Subcutaneous adipose tissue (tissue), 4 donors: ENCODE results near the gene IGHMBP2. TPM values are rescaled to one million over a fixed set of nuclear protein-coding genes. Genes with fewer than 3 reads are reported as not detected.

ENCODE experiments used
- total RNA-seq, 4 donors: library from RNA; depleted of rRNA; stranded (reverse); fragments of >200 nt; gene quantifications; one replicate each; pipeline ENCODE4 v1.1.0, GENCODE V29; 2016
- TF ChIP-seq, protein P1 (sequence below): fragments of 450-650 bp; IDR thresholded peaks from one replicate; pipeline ENCODE4 v1.5.1; 2016; ENCODE audit warnings: low read depth, mild to moderate bottlenecking, control low read depth, antibody characterized with exemption, moderate library complexity

IGHMBP2 gene
- total RNA-seq, 4 donors from 2014 or later: 7.0 to 21.9 (median 11.4) TPM

DNA sequence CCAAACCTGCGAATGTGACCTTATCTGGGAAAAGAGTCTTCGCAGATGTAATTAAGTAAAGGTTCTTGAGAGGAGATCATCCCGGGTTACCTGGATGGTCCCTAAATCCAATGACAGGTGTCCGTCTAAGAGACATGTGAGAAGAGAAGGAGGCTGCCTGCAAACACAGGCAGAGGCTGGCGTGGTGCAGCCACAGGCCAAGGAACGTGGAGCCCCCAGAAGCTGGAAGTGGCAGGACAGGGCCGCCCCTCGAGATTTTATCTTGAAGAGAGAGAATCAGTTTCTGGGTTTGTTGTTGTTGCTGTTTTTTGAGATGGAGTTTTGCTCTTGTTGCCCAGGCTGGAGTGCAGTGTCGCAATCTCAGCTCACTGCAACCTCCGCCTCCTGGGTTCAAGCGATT, 43.5 kb downstream of the IGHMBP2 start:
- TF ChIP-seq, protein P1, sequence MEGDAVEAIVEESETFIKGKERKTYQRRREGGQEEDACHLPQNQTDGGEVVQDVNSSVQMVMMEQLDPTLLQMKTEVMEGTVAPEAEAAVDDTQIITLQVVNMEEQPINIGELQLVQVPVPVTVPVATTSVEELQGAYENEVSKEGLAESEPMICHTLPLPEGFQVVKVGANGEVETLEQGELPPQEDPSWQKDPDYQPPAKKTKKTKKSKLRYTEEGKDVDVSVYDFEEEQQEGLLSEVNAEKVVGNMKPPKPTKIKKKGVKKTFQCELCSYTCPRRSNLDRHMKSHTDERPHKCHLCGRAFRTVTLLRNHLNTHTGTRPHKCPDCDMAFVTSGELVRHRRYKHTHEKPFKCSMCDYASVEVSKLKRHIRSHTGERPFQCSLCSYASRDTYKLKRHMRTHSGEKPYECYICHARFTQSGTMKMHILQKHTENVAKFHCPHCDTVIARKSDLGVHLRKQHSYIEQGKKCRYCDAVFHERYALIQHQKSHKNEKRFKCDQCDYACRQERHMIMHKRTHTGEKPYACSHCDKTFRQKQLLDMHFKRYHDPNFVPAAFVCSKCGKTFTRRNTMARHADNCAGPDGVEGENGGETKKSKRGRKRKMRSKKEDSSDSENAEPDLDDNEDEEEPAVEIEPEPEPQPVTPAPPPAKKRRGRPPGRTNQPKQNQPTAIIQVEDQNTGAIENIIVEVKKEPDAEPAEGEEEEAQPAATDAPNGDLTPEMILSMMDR: no peak

DNA sequence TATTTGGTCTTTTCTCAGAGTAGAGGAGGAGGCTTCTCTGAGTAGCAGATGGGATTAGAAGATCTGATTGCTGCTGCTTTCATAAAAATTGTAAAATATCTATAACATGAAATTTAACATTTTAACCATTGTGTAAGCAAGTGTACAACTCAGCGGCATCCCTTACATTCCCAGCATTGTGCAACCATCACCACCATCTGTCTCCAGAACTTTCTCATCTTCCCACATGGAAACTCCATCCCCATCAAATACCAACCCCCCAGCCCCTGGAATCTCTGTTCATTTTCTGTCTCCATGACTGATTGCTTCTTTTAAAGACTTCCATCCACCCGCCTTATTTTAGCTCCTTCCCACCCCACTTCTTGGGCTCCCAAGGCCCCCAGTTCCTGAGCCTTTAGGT, 44.8 kb downstream of the IGHMBP2 start:
- TF ChIP-seq, protein P1: no peak

DNA sequence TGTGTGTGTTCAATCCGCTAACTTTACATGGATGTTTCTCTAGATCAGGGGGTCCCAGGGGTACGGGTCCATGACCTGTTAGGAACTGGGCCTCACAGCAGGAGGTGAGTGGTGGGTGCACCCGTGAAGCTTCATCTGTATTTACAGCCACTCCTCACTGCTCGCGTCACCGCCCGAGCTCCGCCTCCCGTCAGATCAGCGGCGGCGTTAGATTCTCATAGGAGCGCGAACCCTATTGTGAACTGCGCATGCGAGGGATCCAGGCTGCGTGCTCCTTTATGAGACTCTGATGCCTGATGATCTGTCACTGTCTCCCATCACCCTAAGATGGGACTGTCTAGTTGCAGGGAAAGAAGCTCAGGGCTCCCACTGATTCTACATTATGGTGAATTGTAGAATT, 45.2 kb downstream of the IGHMBP2 start:
- TF ChIP-seq, protein P1: no peak

DNA sequence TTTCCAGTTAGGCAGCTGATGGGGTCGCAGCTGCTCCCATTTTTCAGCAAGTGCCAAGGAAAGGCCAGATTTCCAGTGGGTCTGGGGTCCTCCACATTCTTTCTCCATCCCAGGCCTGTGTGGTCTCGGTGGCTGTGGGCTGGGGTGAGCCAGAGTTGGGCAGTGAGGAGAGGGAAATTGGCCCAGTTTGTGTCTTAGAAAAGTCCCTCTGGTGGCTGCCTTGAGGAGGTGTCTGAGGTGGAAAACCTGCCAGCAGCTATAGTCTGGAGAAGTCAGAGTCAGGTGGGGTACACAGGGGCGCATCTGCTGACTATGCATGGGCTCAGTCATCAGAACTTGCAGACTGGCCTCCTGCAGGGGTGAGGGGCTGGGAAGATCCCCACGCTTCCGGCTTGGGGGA, 46.6 kb downstream of the IGHMBP2 start:
- TF ChIP-seq, protein P1: no peak

DNA sequence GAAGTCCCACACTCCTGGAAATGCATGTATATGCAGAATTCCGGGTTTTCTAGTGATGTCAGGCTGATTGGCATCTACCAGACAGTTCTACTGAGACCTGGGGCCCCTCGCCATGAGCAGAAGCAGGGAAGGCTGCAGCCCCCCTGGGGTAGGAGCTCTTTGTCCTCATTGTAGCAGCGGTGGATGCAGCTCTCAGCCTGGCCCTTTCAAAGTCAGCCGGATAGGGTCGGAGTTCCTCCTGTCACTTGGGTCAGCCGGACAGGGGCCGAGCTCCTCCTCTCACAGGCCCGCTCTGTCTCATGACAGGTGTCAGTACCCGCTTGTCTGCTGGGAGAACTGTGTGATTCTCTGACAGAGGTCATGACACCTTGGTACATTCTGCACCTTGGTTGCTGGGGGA, 47.1 kb downstream of the IGHMBP2 start:
- TF ChIP-seq, protein P1: no peak

DNA sequence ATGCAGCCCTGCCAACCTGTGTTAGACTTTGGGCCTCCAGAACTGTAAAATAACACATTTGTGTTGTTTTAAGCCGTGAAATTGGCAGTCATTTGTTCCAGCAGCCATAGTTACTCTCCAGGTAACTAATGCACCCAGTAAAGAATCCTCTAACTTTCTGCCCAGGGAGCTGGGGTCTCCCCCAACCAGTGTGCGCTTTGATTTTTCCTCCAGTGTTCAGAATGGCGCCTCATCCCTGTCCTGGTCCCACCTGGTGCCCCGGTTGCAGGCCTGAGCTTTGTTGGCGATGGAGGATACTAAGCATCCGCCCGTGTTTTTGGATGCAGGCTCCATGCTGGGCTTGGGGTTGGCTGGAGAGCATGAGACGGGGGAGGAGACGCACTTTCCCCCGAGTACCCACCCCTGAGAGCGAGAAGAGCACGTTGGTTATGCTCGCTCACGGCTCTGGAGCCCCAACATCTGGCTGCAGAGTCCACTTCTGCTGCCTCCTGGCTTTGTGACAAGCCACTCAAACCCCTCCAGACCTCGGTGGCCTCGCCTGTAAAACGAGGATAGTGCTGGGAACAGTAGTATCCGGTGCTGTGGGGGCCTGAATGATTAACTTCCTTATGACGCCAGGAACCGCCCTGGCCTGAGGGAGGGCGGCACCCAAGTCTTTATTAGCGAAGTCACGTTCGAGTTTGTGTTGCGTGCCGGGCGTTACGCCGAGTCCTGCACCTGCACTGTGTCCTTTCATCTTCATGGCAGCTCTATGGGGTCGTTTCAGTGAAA, 51.3 kb downstream of the IGHMBP2 start:
- TF ChIP-seq, protein P1: no peak

DNA sequence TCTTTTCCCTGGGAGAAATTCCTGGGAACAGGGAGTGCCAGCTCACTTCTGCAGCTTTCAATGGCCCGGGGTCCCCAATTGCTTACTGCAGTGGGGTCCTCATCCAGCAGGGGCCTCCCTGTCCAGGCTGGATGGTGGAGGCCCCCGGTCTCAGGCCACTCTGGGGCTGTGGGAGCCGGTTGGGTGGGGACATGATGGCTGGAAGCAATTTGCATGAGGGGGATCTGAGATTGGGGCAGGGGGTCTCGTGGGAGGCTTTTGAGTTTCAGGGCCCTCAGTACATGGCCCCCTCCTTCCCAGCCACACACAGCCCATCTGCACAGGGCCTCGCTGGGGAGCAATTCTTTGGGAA, 51.9 kb downstream of the IGHMBP2 start:
- TF ChIP-seq, protein P1: no peak
